GM12878 (cell line): ENCODE measurements around the gene RFT1. TPM values are rescaled to one million over a fixed set of nuclear protein-coding genes. Genes with fewer than 3 reads are reported as not detected.

Experiments
- ATAC-seq: fragments of 200-7000 bp; cut with Tn5 transposase; 3 replicates; pipeline ENCODE4 v1.9.1; 2020; ENCODE audit warnings: mild to moderate bottlenecking, moderate library complexity
- BruUV-seq: library from RNA; stranded (reverse); fragments of 400-500 nt; replicated peaks from 2 replicates; lab custom pipeline; 2021; lab: Mats Ljungman, UMichigan
- CTCF ChIA-PET: fragments of 300-600 bp; sonication (Branson Sonifier 250); formaldehyde crosslinking; extraction: SDS; loops from one replicate; lab custom pipeline; 2021; ENCODE audit warnings: inconsistent platforms; lab: Yijun Ruan, JAX
- POLR2A ChIA-PET: fragments of 350-600 bp; formaldehyde crosslinking; extraction: SDS; loops from one replicate; lab custom pipeline; 2021; ENCODE audit warnings: inconsistent platforms; lab: Charles Lee
- RAD21 ChIA-PET: fragments of 300-600 bp; sonication (Branson Sonifier 250); formaldehyde crosslinking; loops from one replicate; lab custom pipeline; 2023; ENCODE audit warnings: antibody characterized with exemption; ENCODE audit not compliant: unreplicated experiment; lab: Charles Lee
- SMC1A ChIA-PET: fragments of 300-600 bp; sonication (Branson Sonifier 250); formaldehyde crosslinking; loops from one replicate; lab custom pipeline; 2023; ENCODE audit not compliant: unreplicated experiment, uncharacterized antibody; lab: Charles Lee
- DNase-seq: peaks from one replicate; pipeline ENCODE4 v3.0.0-alpha.2; 2011; ENCODE audit warnings: low read depth, low spot score
- FAIRE-seq: peaks from 3 replicates; lab custom pipeline; 2011; peaks lifted over from hg19 to GRCh38; lab: Jason Lieb, UNC
- H2AFZ ChIP-seq: 2 replicates; pipeline ENCODE4 v1.6.0; 2011; ENCODE audit warnings: low read depth, low read length, control low read depth; ENCODE audit not compliant: control insufficient read depth
- H3K27ac ChIP-seq: 2 replicates; pipeline ENCODE4 v1.5.1; 2011; ENCODE audit warnings: control low read depth; ENCODE audit not compliant: control insufficient read depth, insufficient read depth
- H3K27me3 ChIP-seq, 2 experiments: replicated peaks in 1 of 2; 2 replicates each; pipeline versions ENCODE4 v1.6.0 to v1.6.1; 2011; ENCODE audit warnings: low read length in 1 of 2; ENCODE audit not compliant: control insufficient read depth in 2 of 2, insufficient read depth in 2 of 2
- H3K36me3 ChIP-seq, 2 experiments: 2 replicates each; pipeline ENCODE4 v1.5.1; 2011; ENCODE audit warnings: low read length in 1 of 2; ENCODE audit not compliant: control insufficient read depth in 2 of 2, insufficient read depth in 2 of 2
- H3K4me1 ChIP-seq: 2 replicates; pipeline ENCODE4 v1.6.1; 2011; ENCODE audit warnings: mild to moderate bottlenecking, low read length, moderate library complexity, mixed read lengths; ENCODE audit not compliant: control insufficient read depth, insufficient read depth
- H3K4me2 ChIP-seq: 2 replicates; pipeline ENCODE4 v1.6.0; 2011; ENCODE audit warnings: control low read depth; ENCODE audit not compliant: control insufficient read depth, insufficient read depth
- H3K4me3 ChIP-seq: fragments of 200-600 bp; sonication (generic); 2 replicates; pipeline ENCODE4 v1.5.1; 2016
- H3K79me2 ChIP-seq: 2 replicates; pipeline ENCODE4 v1.6.0; 2011; ENCODE audit warnings: low read length; ENCODE audit not compliant: control insufficient read depth, insufficient read depth
- H3K9ac ChIP-seq: 2 replicates; pipeline ENCODE4 v1.8.0; 2011; ENCODE audit warnings: low read length, control low read depth, mixed read lengths; ENCODE audit not compliant: control insufficient read depth, insufficient read depth
- H3K9me3 ChIP-seq: replicated peaks from 3 replicates; pipeline ENCODE4 v1.5.1; 2011; ENCODE audit warnings: mild to moderate bottlenecking, low read length; ENCODE audit not compliant: control insufficient read depth, insufficient read depth
- H4K20me1 ChIP-seq: 2 replicates; pipeline ENCODE4 v1.6.0; 2011; ENCODE audit not compliant: control insufficient read depth, insufficient read depth
- CBX3 ChIP-seq: fragments of 200-600 bp; sonication (generic); IDR thresholded peaks from 2 replicates; pipeline ENCODE4 v1.6.1; 2016; ENCODE audit warnings: low read depth, borderline replicate concordance
- E2F4 ChIP-seq: IDR thresholded peaks from 2 replicates; pipeline ENCODE4 v1.6.1; 2012; ENCODE audit warnings: low read depth, low read length, improper control_type of control experiment
- IKZF1 ChIP-seq: fragments of 450-650 bp; conservative IDR thresholded peaks from 2 replicates; pipeline ENCODE4 v1.6.1; 2017; ENCODE audit warnings: antibody characterized with exemption, mild to moderate bottlenecking
- MAX ChIP-seq: IDR thresholded peaks from 2 replicates; pipeline ENCODE4 v1.6.1; 2012; ENCODE audit warnings: low read depth, low read length, improper control_type of control experiment
- NFXL1 ChIP-seq: fragments of 450-650 bp; IDR thresholded peaks from 2 replicates; pipeline ENCODE4 v1.6.1; 2017; ENCODE audit warnings: antibody characterized with exemption, mild to moderate bottlenecking, borderline replicate concordance
- NFYB ChIP-seq: IDR thresholded peaks from 2 replicates; pipeline ENCODE4 v1.6.1; 2011; ENCODE audit warnings: low read depth, mild to moderate bottlenecking, low read length, improper control_type of control experiment, moderate library complexity; ENCODE audit not compliant: insufficient read depth
- RAD51 ChIP-seq: fragments of 450-650 bp; IDR thresholded peaks from 2 replicates; pipeline ENCODE4 v1.6.1; 2016; ENCODE audit warnings: moderate library complexity, mild to moderate bottlenecking, inconsistent platforms
- RBBP5 ChIP-seq: fragments of 200-600 bp; sonication (generic); conservative IDR thresholded peaks from 2 replicates; pipeline ENCODE4 v1.6.1; 2016
- RELA ChIP-seq: fragments of 450-650 bp; IDR thresholded peaks from 2 replicates; pipeline ENCODE4 v1.8.0; 2014; ENCODE audit warnings: borderline replicate concordance; ENCODE audit not compliant: partially characterized antibody
- SP1 ChIP-seq: IDR thresholded peaks from one replicate; pipeline ENCODE4 v1.6.1; 2011; ENCODE audit warnings: low read depth, low read length
- SUZ12 ChIP-seq: fragments of 200-600 bp; sonication (generic); IDR thresholded peaks from one replicate; pipeline ENCODE4 v1.6.1; 2018; ENCODE audit warnings: antibody characterized with exemption, mild to moderate bottlenecking; ENCODE audit not compliant: unreplicated experiment
- ZZZ3 ChIP-seq: IDR thresholded peaks from 2 replicates; pipeline ENCODE4 v1.6.1; 2011; ENCODE audit warnings: low read depth; ENCODE audit not compliant: control insufficient read depth, insufficient read length
- WGBS: methylation state at CpG from one replicate; pipeline ENCODE4 v1.1.6; 2016; ENCODE audit warnings: low lambda C conversion rate; ENCODE audit not compliant: insufficient replicate concordance, insufficient coverage; ENCODE audit errors: missing lambda C conversion rate; 5-methylcytosine and 5-hydroxymethylcytosine counted together
- in situ Hi-C: fragments of 300-500 bp; cut with MboI; formaldehyde crosslinking; loops from 9 replicates; pipeline ENCODE4 v1.14.3; 2018; ENCODE audit warnings: mixed read lengths
- intact Hi-C: fragments of 100-400 bp; cut with micrococcal nuclease; formaldehyde crosslinking; loops from one replicate; pipeline ENCODE4 v1.14.2; 2022; ENCODE audit not compliant: unreplicated experiment
- polyA plus RNA-seq, 11 experiments: library from polyadenylated mRNA; depleted of rRNA in 4 of 11; unstranded in 6 of 11; stranded (reverse) in 5 of 11; fragments of >200 nt; fragmentation: Nextera tagmentation in 4 of 11; fragmentation: Illumina TruSeq in 1 of 11; extraction: Ambion mirVana in 4 of 11; extraction: Trizol in 1 of 11; gene quantifications; 1 replicate in 1 of 11; 2 replicates in 10 of 11; pipeline versions ENCODE4 v1.2.1 to v1.2.3, GENCODE V29; 2011 to 2016; ENCODE audit warnings: inconsistent platforms in 2 of 11, missing spikeins in 2 of 11, low read depth in 1 of 11
- total RNA-seq, 4 experiments: library from RNA; depleted of rRNA in 3 of 4; stranded (reverse); fragments of >200 nt in 3 of 4; fragmentation: Illumina TruSeq in 1 of 4; extraction: Trizol in 1 of 4; gene quantifications; 2 replicates each; pipeline versions ENCODE4 v1.2.1 to v1.2.3, GENCODE V29; 2013 to 2021
- TF ChIP-seq, protein P1 (sequence below): fragments of 450-650 bp; IDR thresholded peaks from 2 replicates; pipeline ENCODE4 v1.6.1; 2016; ENCODE audit warnings: mild to moderate bottlenecking

RFT1 gene
- total and polyA plus RNA-seq, 10 of the 15 experiments (the other 5 are each of a cell fraction or from before 2014, with no cell fraction given), result 16.6 to 75.1 (median 34.5) TPM

DNA sequence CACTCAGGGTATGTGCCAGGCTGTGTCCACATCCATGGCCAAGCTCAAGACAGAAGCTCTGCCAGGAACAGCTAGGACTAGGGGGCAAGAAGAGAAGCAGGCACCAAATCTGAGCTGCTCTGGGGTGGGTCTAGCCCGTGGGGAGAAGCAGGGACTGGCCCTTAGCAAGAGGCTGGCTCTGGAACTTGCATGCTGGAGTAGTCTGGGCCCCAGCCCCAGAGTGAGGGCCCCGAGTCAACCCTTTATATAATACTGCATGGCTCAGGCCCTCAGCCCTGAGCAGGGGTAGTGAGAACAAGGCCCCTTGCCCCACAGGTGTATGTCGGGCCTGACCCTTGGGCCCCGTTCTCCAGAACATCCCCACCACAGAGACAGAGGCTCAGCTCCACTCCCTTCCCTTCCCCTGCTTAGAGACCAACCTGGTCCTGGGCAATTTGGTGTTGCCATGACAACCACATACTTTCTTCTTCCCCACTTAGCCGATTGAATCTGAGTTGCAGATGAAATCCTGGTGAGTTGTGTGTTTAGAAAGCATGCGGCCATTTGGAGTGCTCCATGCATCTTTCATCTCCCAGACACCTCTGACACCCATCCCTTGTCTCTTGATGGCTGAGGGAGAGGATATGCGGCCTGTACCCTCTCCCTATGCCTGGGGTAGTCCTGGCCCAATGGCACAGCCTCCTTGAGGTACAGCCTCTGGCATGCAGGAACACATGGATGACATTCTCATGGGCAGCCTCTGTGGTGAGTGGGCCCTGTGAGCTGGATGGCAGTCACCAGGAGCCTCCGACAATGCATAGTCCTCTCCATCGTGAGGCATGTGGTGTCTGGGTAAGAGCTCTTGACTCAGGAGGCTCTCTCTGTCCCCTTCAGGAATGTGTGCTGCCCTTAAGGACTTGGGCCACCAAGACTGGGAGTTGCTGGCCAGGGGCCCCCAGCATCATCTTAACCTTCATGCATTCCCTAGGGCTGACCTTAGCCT lies 55.2 kb downstream of the RFT1 start:
- SMC1A ChIA-PET, result interaction anchor here (2.0 kb wide), 1 partner anchor 27 kb away, joined by 6 read pairs; no protein-coding TSS in a partner anchor
- TF ChIP-seq CBX3, result no peak
- no peak for TF ChIP-seq NFYB
- no peak for TF ChIP-seq ZZZ3
- TF ChIP-seq, protein P1, sequence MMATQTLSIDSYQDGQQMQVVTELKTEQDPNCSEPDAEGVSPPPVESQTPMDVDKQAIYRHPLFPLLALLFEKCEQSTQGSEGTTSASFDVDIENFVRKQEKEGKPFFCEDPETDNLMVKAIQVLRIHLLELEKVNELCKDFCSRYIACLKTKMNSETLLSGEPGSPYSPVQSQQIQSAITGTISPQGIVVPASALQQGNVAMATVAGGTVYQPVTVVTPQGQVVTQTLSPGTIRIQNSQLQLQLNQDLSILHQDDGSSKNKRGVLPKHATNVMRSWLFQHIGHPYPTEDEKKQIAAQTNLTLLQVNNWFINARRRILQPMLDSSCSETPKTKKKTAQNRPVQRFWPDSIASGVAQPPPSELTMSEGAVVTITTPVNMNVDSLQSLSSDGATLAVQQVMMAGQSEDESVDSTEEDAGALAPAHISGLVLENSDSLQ, result no peak
- TF ChIP-seq RAD51, result no peak
- TF ChIP-seq RBBP5, result no peak
- TF ChIP-seq SP1, result no peak
- TF ChIP-seq E2F4, result no peak
- TF ChIP-seq RELA, result no peak
- no peak for TF ChIP-seq NFXL1
- no peak for TF ChIP-seq IKZF1
- TF ChIP-seq MAX, result no peak
- TF ChIP-seq SUZ12, result no peak
- intact Hi-C loops, result loop anchor here (5.0 kb wide), 1 partner anchor 178 kb away; the partner anchor contains the start of gene STIMATE

More for the DNA sequence above, 55.2 kb downstream of the RFT1 start:
- no peak overlapping the region for H3K9ac ChIP-seq
- in situ Hi-C loops, result loop anchor here (5.0 to 10.0 kb wide), 2 partner anchors 230 to 328 kb away; no protein-coding TSS in a partner anchor
- H3K36me3 ChIP-seq, result no peaks in the 10 kb centered on the region
- peaks cover 9% of the 10 kb centered on the region for H3K4me1 ChIP-seq
- no peak overlapping the region for H3K4me2 ChIP-seq
- H3K27me3 ChIP-seq, result no peaks in the 10 kb centered on the region
- no peak overlapping the region for H2AFZ ChIP-seq
- no peak overlapping the region for H3K4me3 ChIP-seq
- no peak for FAIRE-seq
- DNase-seq, result no peak
- H3K27ac ChIP-seq, result no peak overlapping the region
- 68% methylated on average over 9 of the region's 9 CpGs for WGBS
- BruUV-seq, result no TSS peak
- H3K79me2 ChIP-seq, result no peaks in the 10 kb centered on the region
- H3K9me3 ChIP-seq, result no peaks in the 10 kb centered on the region
- POLR2A ChIA-PET, result no interaction called here
- no peak for ATAC-seq
- CTCF ChIA-PET, result no interaction called here
- RAD21 ChIA-PET, result no interaction called here
- H4K20me1 ChIP-seq, result no peaks in the 10 kb centered on the region
